ENCODE measurements around the gene RAD51B. TPM values are rescaled to one million over a fixed set of nuclear protein-coding genes. Genes with fewer than 3 reads are reported as not detected.

RAD51B gene
- total RNA-seq, 1 experiment from 2014 or later: 20.0 TPM

DNA sequence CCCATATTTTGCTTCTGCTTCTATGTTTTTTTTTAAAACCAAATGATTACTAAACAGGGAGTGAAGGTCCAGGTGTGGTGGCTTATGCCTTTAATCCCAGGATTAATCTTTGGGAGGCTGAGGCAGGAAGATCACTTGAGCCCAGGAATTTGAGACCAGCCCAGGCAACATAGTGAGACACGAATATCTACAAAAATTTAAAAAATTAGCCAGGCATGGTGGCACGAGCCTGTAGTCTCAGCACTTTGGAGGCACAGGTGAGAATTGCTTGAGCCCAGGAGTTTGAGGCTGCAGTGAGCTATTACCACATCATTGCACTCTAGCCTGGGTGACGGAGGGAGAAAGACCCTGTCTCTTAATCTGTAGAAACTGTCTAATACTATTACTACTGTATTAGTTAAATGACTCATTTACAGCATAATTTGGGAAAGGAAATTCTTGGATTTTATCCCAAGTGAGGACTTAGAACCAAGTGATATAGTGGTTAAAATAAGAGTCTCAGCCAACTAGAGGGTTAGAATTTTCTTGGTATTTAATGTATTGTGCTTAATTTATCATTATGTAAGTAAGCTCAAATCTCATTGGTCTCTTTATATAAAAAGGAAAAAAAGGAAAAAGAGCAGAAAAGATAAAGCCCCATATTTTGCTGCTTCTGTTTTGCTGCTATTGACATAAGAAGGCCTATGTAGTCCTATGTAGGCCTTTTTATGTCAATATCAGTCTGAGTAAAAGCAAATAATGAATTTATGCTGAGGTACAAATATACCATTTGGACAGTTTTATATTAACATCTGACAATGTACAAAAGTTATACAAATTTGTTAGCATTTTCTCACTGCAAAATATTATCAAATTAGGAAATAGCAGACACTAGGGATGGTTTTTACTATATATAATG lies 163.4 kb downstream of the RAD51B start:
- no TSS peak for BruUV-seq (replicated peaks)

DNA sequence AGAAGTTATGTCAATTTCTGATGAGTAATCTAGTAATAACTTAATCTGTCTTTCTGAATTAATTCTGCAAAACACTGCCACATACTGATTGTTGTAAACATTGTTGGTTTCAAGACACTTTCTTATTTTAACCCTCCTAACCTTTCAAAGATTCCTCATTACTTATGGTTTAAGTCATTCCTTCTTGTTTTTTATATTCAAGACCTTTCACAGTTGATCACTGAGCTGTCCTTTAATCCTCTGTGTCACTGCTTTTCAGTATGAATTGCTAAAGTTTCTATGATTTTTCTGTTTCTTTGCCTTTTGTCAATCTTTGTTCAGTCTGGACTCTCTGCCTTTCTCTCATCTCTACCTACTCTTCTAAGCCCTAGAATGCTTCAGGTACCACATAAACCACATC lies 164.7 kb downstream of the RAD51B start:
- H3K27ac ChIP-seq (ENCODE audit: low read depth, low read length): peak overlapping the region; percentile 90
- no peak overlapping the region for H3K4me2 ChIP-seq (ENCODE audit: low read length)
- intact Hi-C loops (cut with micrococcal nuclease): no loop called here
- no peak overlapping the region for H3K9ac ChIP-seq (ENCODE audit: low read length)
- no peaks in the 10 kb centered on the region for H3K9me2 ChIP-seq (ENCODE audit: insufficient read depth)
- H3K4me3 ChIP-seq (replicated peaks in 1 of 2; ENCODE audit: low read depth in 1 of 2, low read length in 2 of 2): no peak overlapping the region
- POLR2A ChIA-PET: no interaction called here
- H3K27me3 ChIP-seq (ENCODE audit: insufficient read depth, low read length): no peaks in the 10 kb centered on the region
- DNase-seq (ENCODE audit: low read depth, low spot score) (no peak), ATAC-seq (no peak)
- no peaks in the 10 kb centered on the region for H4K20me1 ChIP-seq (ENCODE audit: insufficient read depth)
- no peaks in the 10 kb centered on the region for H3K9me3 ChIP-seq (ENCODE audit: control insufficient read depth in 1 of 2, insufficient read depth in 1 of 2, low read depth in 1 of 2, low read length in 2 of 2)
- H3K79me2 ChIP-seq (ENCODE audit: insufficient read depth, low read length): no peaks in the 10 kb centered on the region
- no peak overlapping the region for H2AFZ ChIP-seq (ENCODE audit: low read depth, low read length, poor library complexity, severe bottlenecking)
- peaks cover 0 to 26% of the 10 kb centered on the region in 2 experiments; a peak in 2 of 4 replicates for H3K4me1 ChIP-seq (ENCODE audit: control insufficient read depth in 1 of 2, insufficient read depth in 2 of 2, low read length in 2 of 2)
- RAD21 ChIA-PET (ENCODE audit: low non-redundant PET in 1 of 2, low total read pairs in 2 of 2, uncharacterized antibody in 2 of 2, unreplicated experiment in 2 of 2): no interaction called here
- no TSS peak for BruUV-seq (replicated peaks)
- TF ChIP-seq EGR1 (IDR thresholded peaks at IDR 0.05; ENCODE audit: low read depth): no peak
- no peak for TF ChIP-seq FOSL1 (IDR thresholded peaks at IDR 0.05; ENCODE audit: low read depth)
- no peak for TF ChIP-seq POLR2AphosphoS5 (IDR thresholded peaks at IDR 0.05; ENCODE audit: low read depth, low read length)
- TF ChIP-seq YY1 (IDR thresholded peaks at IDR 0.05; ENCODE audit: extremely low read depth, insufficient replicate concordance, low read depth, low read length): no peak
- TF ChIP-seq SP1 (IDR thresholded peaks at IDR 0.05; ENCODE audit: low read depth): no peak
- no peak for TF ChIP-seq CEBPB (IDR thresholded peaks at IDR 0.05; ENCODE audit: low read depth)
- H3K36me3 ChIP-seq (ENCODE audit: control insufficient read depth in 1 of 2, insufficient read depth in 2 of 2, low read length in 2 of 2): no peaks in the 10 kb centered on the region
- CTCF ChIA-PET: no interaction called here

More for the DNA sequence above, 163.4 kb downstream of the RAD51B start:
- ATAC-seq (no peak), DNase-seq (ENCODE audit: low read depth, low spot score) (no peak)
- peaks cover 10 to 39% of the 10 kb centered on the region in 2 experiments for H3K4me1 ChIP-seq (ENCODE audit: control insufficient read depth in 1 of 2, insufficient read depth in 2 of 2, low read length in 2 of 2)
- no peak overlapping the region for H3K9ac ChIP-seq (ENCODE audit: low read length)
- no peak overlapping the region for H2AFZ ChIP-seq (ENCODE audit: low read depth, low read length, poor library complexity, severe bottlenecking)
- CTCF ChIA-PET: no interaction called here
- RAD21 ChIA-PET (ENCODE audit: low non-redundant PET in 1 of 2, low total read pairs in 2 of 2, uncharacterized antibody in 2 of 2, unreplicated experiment in 2 of 2): no interaction called here
- H3K4me3 ChIP-seq (replicated peaks in 1 of 2; ENCODE audit: low read depth in 1 of 2, low read length in 2 of 2): no peak overlapping the region
- no peaks in the 10 kb centered on the region for H4K20me1 ChIP-seq (ENCODE audit: insufficient read depth)
- H3K27ac ChIP-seq (ENCODE audit: low read depth, low read length): peak overlapping the region; percentile 90
- intact Hi-C loops (cut with micrococcal nuclease): no loop called here
- no peaks in the 10 kb centered on the region for H3K9me2 ChIP-seq (ENCODE audit: insufficient read depth)
- no peaks in the 10 kb centered on the region for H3K27me3 ChIP-seq (ENCODE audit: insufficient read depth, low read length)
- TF ChIP-seq FOSL1 (IDR thresholded peaks at IDR 0.05; ENCODE audit: low read depth) (no peak), YY1 (IDR thresholded peaks at IDR 0.05; ENCODE audit: extremely low read depth, insufficient replicate concordance, low read depth, low read length) (no peak), JUND (IDR thresholded peaks at IDR 0.05) (no peak)
- POLR2A ChIA-PET: no interaction called here
- no peaks in the 10 kb centered on the region for H3K36me3 ChIP-seq (ENCODE audit: control insufficient read depth in 1 of 2, insufficient read depth in 2 of 2, low read length in 2 of 2)
- no peaks in the 10 kb centered on the region for H3K9me3 ChIP-seq (ENCODE audit: control insufficient read depth in 1 of 2, insufficient read depth in 1 of 2, low read depth in 1 of 2, low read length in 2 of 2)
- H3K4me2 ChIP-seq (ENCODE audit: low read length): no peak overlapping the region
- H3K79me2 ChIP-seq (ENCODE audit: insufficient read depth, low read length): no peaks in the 10 kb centered on the region

Measured in HCT116 (cell line).